Coronary artery (tissue), 2 donors: ENCODE measurements around the gene ZNF212.
A peak's percentile ranks its signal among the peaks of the same experiment; 100 is the strongest.

Experiments
- DNase-seq: peaks from one replicate; pipeline ENCODE4 v3.0.0-alpha.2; 2017; ENCODE audit warnings: low spot score
- H3K27ac ChIP-seq, 2 donors: fragments of 200-600 bp; sonication (generic); one replicate each; pipeline ENCODE4 v1.5.1; 2016 to 2019
- H3K4me3 ChIP-seq: fragments of 200-600 bp; sonication (generic); 2 replicates; pipeline ENCODE4 v1.5.1; 2016; ENCODE audit warnings: mild to moderate bottlenecking, moderate library complexity
- TF ChIP-seq, protein P1 (sequence below): fragments of 200-600 bp; sonication (generic); IDR thresholded peaks from one replicate; pipeline ENCODE4 v1.5.1; 2019; ENCODE audit warnings: antibody characterized with exemption

ZNF212 gene

GRCh38 chr7:149285603-149286002 lies 46.2 kb downstream of the ZNF212 start:
- TF ChIP-seq, protein P1, sequence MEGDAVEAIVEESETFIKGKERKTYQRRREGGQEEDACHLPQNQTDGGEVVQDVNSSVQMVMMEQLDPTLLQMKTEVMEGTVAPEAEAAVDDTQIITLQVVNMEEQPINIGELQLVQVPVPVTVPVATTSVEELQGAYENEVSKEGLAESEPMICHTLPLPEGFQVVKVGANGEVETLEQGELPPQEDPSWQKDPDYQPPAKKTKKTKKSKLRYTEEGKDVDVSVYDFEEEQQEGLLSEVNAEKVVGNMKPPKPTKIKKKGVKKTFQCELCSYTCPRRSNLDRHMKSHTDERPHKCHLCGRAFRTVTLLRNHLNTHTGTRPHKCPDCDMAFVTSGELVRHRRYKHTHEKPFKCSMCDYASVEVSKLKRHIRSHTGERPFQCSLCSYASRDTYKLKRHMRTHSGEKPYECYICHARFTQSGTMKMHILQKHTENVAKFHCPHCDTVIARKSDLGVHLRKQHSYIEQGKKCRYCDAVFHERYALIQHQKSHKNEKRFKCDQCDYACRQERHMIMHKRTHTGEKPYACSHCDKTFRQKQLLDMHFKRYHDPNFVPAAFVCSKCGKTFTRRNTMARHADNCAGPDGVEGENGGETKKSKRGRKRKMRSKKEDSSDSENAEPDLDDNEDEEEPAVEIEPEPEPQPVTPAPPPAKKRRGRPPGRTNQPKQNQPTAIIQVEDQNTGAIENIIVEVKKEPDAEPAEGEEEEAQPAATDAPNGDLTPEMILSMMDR, result no peak
- H3K27ac ChIP-seq, result peak overlapping the region; percentile 27 to 70

DNA sequence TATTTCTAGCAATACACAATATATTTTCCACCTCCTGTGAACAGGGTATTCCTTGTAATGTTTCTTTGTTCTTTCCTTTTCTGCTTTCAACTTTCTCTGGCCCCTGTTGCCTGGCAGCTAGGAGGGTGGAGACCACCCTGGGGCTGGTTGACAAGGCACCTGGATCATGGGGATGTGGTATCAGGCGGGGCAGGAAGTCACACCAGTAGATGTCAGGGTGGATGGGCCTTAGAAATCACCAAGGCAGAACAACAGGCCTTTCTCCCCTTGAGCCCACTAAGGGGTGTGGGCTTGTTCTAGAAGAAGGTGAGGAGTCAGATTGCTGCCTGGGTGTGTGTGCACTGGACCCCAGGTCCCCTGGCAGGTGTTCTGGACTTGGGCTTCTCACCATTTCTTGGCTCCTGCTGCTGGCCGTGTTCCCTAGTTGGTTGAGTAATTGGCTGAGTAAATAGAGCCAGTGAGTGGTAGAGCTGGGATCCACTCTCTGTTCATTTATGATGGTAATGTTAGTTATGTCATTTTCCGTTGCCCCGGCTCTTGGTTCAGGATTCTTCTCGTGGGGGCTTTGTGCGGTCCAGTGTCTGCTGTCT lies 47.5 kb downstream of the ZNF212 start:
- TF ChIP-seq, protein P1, result no peak
- no peak overlapping the region for H3K27ac ChIP-seq
- DNase-seq, result no peak

More at GRCh38 chr7:149285603-149286002, 46.2 kb downstream of the ZNF212 start:
- peak overlapping the region; percentile 92 for H3K4me3 ChIP-seq
- DNase-seq, result no peak

GRCh38 chr7:149287622-149288021 lies 48.2 kb downstream of the ZNF212 start:
- Histone ChIP-seq H3K4me3 (no peak overlapping the region), H3K27ac (no peak overlapping the region)
- no peak for DNase-seq
- TF ChIP-seq, protein P1, result no peak

More for the DNA sequence above, 47.5 kb downstream of the ZNF212 start:
- H3K4me3 ChIP-seq, result no peak overlapping the region

DNA sequence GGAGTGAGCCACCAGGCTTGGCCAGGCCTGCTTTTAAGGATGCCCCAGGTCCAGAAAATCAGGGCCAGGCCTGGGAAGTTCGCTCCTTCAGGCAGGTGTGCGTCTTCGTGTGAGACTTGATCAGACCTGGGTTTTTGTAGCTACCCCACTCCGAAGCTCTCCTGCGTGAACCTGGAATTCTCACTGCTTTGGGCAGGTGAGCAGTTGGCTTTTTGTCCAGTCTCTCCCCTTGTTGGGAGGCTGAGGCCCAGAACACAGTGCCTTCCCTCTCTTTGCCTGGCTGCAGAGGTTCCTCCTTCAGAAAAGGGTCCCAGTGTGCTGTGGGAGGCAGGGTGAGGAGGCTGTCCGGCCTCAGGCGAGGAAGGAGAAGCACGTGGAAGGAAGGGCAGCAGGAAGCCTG lies 49.8 kb downstream of the ZNF212 start:
- Histone ChIP-seq H3K4me3 (no peak overlapping the region), H3K27ac (no peak overlapping the region)
- TF ChIP-seq, protein P1, result no peak
- no peak for DNase-seq

GRCh38 chr7:149289856-149290255 lies 50.4 kb downstream of the ZNF212 start:
- TF ChIP-seq, protein P1, result no peak
- no peak for DNase-seq
- no peak overlapping the region for H3K4me3 ChIP-seq

DNA sequence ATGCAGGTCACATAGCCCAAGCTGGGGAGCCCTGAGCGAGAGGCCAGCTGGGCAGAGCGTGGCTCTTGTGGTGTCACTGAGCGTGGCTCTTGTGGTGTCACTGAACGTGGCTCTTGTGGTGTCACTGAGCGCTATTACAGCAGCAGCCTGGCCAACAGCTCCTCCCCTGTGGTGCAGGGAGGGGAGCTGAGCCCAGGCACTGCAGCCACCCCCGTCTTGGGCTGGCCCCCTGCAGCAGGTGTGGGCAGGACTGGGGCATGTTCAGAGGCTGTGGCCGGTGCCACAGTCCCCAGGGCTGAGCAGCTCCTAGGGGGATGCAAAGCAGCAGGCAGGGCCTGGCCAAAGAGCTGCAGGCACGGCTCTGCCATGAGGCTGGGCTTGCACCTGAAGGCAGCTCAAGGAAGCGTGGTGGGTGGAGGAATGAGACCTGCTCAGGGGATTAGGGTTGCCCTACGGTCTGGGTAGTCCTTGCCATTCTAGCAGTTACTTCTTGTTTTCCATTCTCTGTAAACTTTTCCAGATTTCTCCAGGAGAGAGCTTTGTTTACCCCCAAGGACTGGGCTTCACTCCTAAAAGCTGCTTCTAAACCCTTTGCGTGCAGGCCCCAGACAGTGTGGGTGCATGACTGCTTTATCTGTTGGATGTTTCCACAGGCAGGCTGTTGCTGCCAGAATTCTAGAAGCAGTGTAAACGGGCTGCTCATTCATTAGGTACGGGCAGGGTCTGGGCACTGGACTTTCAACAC lies 51.8 kb downstream of the ZNF212 start:
- H3K27ac ChIP-seq, result no peak overlapping the region
- no peak overlapping the region for H3K4me3 ChIP-seq
- DNase-seq, result no peak
- TF ChIP-seq, protein P1, result no peak

More at GRCh38 chr7:149289856-149290255, 50.4 kb downstream of the ZNF212 start:
- H3K27ac ChIP-seq, result no peak overlapping the region
